Endothelial cell of coronary artery (primary cell): ENCODE measurements around the gene HOXA13. TPM values are rescaled to one million over a fixed set of nuclear protein-coding genes. Genes with fewer than 3 reads are reported as not detected.

Experiments used
- total RNA-seq: library from RNA; depleted of rRNA; stranded (reverse); fragments of >200 nt; gene quantifications from 2 replicates; pipeline ENCODE4 v1.2.3, GENCODE V29; 2014

Gene HOXA13
- total RNA-seq: not detected in 2 replicates

DNA sequence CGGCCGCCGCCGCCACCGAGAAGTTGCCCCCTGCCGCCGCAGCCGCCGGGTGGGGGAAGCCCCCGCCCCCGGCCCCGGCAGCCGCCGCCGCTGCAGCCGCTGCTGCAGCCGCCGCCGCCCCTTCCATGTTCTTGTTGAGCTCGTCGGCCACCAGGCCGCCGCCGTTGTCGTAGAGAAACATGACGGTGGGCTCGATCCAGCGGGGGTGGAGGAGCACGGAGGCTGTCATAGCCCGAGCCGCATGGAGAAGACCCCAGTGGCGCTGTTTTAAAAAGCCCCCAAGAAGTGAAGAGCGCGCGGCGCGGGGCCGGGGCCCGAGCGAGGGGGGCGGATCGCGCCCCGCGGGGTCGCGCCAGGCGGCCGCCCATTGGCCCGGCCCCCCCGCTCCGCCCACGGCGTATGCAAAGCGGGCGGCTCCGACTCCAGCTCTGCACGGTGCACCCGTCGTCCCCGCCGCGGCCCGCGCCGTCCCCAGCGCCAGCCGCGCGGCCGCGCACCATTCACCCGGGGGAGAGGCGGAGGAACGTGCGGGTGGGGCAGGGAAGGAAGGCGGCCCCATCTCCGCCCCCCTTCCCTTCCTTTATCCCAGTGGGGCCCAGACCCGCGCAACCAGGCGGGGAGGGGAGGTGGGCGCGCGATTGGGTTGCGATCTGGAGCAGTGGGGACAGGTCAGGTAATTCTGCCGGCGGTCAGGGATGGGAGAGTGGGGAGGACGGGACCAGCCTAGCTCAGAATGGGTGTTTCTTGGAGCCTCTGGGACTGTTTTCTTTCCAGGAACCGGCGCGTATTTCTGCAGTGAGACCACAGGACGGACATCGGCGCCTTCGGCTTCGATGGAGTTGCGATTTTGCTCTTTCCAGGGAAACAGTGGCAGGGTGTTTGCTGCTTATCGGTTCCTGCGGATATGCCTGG lies at the start of gene HOXA13:
HOXA13 (minus strand) TSS at position 243 of the 912 bp plus-strand sequence; CDS start at position 229, 14 bp downstream.

DNA sequence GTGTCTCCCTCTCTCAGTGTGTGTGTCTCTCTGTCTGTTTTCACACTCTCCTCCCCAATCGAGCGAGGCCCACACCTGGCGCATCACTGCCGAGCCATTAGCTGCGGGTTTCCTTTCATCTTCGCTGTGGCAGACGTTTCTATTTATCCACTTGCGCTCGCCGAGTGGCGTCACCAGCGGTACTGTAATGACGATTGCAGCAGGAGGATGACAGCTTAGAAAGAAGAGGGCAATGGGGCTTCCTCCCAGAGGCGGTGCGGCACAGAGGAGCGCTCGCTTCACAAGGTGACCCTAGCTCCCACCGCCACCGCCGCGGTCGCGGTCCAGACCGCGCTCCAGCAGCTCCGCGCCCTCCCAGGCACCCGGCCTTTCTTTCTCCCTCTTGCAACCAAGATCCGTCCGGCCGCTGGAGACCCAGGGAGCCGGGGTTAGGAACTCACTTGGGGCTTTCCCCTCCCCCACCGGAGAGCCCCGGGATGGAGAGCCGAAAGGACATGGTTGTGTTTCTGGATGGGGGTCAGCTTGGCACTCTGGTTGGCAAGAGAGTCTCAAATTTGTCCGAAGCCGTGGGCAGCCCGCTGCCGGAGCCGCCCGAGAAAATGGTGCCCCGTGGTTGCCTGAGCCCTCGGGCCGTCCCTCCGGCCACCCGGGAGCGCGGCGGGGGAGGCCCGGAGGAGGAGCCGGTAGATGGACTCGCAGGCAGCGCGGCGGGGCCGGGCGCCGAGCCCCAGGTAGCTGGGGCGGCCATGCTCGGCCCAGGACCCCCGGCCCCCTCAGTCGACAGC lies 42.9 kb upstream of the HOXA13 start, which contains the start of gene EVX1:
EVX1 (plus strand) TSS at position 248 of the 785 bp plus-strand sequence; CDS start at position 477, 229 bp downstream.

DNA sequence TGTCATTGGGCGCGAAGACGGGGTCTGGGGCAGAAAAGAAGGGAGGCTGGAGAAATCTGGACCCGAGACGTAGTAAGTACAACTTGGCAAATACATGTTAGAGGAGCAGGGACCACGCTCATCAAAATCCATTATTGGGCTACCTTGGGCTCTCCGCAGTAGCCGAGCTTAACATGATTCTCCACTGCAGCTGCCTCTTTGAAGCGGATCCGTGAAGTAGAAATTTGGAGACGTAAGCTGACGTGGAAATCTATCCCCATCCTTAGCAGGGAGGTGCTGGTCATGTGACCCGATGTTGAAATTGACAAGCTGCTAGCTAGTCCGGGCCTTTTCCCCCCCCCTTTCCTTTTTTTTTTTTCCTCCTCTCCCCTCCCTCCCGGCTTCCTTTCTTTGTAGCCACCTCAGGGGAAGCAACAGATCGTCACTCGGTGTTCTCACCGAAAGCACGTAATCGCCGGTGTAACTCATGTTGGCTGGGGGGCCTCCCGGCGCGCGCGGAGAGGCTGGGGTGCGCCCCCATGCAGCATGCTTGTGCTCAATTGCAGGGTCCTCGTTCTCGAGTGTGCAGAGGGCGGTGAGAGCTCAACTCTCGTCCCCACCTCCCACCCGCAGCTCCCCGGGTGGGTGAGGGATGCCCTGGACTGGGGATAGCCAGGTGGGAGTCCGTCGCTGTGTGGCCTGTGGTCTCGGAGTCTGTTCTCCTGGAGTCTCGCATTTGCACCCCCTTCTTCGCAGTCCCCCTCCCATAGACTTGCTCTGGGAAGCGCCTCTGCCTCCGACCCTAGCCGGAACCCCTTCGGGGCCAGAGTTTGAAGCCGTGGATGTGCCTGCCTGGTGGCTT lies 14.7 kb downstream of the HOXA13 start, which contains the start of gene HOXA11:
HOXA11 (minus strand) TSS at position 220 of the 841 bp plus-strand sequence; CDS start at position 132, 88 bp downstream.

DNA sequence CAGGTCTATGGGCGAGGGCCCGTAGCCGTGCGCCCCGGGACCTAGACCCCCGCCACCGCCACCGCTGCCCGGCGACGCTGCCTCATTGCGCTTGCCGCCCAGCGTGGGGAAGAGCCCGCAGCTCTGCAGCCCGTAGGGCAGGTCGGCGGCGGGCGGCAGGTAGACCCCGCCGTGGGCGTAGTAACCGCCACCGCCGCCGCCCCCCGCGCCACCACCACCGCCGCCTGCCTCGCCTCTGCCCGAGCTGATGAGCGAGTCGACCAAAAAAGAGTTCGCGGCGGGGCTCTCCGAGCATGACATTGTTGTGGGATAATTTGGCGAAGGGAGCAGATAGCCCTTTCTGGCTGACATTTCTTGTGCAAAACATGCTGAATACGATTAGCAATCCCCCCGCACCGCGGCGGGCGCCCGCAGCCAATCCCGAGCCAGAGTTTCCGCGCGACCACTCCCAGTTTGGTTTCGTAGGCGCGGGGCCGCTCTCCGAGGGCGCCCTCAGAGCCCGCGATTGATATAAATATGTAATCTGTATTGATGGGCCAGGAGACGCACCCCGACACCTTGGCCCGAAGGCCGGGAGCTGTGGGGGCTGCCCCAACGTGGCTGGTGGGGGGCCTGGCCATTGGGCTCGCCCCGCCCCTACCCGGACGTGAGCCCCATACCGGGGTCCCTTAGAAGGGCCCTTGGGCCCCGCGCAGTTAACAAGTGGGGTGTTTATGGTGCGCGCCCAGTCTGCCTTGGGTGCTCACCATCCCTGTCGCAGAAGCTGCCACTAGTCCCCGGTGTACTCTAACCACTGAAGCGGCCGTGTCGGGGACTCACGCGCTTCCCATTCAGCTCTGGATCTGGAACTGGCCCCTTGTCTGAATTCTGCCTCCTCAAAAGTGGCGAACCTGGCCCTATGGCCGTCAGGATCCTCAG lies 25.7 kb downstream of the HOXA13 start, which contains the start of gene HOXA10:
HOXA10 (minus strand) TSS at position 365 of the 918 bp plus-strand sequence; CDS start at position 351, 14 bp downstream.

DNA sequence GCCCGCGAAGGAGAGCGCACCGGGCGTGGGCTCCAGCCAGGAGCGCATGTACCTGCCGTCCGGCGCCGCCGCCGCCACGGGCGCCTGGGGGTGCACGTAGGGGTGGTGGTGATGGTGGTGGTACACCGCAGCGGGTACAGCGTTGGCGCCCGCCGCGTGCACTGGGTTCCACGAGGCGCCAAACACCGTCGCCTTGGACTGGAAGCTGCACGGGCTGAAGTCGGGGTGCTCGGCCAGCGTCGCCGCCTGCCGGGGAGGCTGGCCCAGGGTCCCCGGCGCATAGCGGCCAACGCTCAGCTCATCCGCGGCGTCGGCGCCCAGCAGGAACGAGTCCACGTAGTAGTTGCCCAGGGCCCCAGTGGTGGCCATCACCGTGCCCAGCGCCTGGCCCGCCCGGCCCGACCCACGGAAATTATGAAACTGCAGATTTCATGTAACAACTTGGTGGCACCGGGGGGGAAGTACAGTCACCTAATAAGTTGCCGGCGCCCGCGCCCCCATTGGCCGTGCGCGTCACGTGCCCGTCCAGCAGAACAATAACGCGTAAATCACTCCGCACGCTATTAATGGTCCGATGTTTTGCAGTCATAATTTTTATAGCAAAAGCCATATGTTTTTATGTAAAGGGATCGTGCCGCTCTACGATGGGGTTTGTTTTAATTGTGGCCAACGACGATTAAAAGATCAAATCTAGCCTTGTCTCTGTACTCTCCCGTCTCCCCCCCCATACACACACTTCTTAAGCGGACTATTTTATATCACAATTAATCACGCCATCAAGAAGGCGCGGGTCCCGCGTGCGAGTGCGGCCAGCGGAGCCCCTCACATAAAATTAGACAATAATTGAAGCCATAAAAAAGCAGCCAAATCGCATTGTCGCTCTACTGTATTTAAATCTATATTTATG lies 34.5 kb downstream of the HOXA13 start, which contains the start of gene HOXA9:
HOXA9 (minus strand) TSS at position 449 of the 907 bp plus-strand sequence; CDS start at position 369, 80 bp downstream.

DNA sequence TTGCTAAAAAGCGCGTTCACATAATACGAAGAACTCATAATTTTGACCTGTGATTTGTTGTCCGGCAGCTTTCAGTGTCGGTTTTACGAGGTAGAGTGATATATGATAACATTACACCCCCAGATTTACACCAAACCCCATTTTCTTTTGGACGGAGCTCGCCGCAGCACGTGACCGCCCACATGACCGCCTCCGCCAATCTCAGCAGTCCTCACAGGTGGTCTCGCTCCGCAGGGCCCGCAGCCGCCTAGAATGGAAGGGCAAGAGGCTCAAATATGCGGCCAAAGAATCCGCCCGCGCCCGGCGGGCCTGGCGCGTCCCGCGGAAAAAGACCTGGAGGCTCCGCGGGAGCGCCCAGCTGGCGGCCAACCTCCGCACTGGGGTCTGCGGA lies 43.4 kb downstream of the HOXA13 start, which contains the start of gene HOXA7:
HOXA7 (minus strand) TSS at position 168 of the 391 bp plus-strand sequence; CDS start at position 38, 130 bp downstream.

DNA sequence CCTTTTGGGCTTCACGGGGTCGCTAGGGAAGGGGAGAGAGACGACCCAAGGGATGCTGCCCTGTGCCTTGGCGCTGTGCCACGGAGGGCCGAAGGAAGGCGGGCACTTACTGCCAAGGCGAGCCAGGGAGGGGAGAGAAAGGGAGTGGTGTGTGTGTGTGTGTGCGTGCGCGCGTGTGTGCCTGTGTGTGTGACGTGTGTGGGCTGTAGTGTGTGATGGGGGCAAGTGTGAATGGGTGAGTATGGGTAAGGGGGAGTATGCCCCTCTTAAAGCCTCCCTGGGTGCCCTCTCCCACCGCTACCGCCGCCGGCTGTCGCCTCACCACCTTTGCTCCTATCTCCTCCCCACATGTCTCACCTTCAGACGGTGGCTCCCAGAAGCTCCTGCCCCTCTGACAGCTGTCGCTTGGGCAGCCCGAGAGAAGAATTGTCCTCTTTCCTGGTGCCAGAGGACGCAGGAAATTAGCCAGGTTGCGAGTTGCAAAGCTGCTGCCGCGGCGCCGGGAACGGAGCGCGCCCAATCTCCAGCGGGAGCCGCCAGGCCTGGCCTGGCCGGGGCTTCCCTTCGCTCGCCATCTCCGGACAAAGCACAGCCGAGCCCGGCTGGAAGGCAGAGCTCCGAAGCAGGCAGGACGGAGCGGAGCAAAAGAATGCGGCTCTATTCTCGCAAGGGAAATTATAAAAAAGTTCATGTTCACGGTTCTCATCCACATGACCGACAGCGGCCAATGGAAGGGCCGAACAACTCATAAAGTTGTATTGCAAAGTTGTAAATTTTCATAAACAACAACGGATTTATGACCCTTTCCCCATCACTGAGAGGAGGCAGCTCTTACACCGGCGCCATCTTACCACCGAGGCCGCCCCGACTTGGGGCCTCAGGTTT lies 47.7 kb downstream of the HOXA13 start, which contains the start of gene HOXA3:
HOXA3 (minus strand) TSS at position 653 of the 885 bp plus-strand sequence. CDS start 41,943 bp downstream, outside the sequence.

DNA sequence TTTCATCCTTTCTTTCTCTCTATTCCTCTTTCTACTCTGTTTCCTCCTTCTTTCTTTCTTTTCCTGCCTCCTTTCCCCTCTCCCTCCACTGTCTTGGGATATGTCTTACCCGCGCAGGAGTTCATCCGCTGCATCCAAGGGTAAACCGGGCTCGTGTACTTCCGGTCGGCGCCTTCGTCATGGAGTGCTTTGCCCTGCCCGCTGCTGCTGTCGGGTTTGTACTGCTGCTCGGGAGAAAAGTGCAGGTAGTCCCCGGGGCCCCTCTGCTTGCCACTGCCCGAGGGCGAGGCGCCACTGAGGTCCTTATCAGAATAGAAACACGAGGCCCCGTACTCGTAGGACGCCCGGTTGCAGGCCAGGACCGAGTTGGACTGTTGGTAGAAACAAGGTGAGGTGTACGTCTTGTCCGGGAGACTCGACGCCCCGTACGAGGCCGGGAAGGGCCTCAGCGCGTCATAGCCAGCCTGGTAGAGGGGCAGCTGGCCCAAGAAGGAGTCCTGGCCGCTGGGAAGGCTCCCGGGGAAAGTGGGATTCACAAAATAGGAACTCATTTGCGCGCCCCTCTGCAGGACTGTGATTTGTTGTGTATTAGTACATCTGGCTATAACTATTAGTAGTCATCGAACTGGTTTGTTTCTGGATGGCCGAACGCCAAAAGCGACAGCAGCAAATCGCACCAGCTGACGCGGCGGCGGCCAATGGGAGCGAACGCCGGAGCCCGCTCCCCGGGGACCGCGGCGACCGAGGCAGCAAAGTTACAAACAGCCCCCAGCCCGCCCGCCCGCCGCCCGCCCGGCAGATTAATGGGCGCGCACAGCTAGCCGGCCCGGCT lies 52.5 kb downstream of the HOXA13 start, which contains the start of gene HOXA6:
HOXA6 (minus strand) TSS at position 576 of the 832 bp plus-strand sequence; CDS start at position 551, 25 bp downstream.

Other genes starting within 250 kb of the HOXA13 start
- 0.38 and 0.54 TPM in 2 replicates for gene HOXA1, start 104.1 kb downstream of the HOXA13 start, total RNA-seq
- 0.63 and 0.85 TPM in 2 replicates for gene HOXA2, start 97.4 kb downstream of the HOXA13 start, total RNA-seq
- 0.18 and 0.85 TPM in 2 replicates for gene HOXA4, start 69.3 kb downstream of the HOXA13 start, total RNA-seq
- gene HOXA5, start 56.4 kb downstream of the HOXA13 start, total RNA-seq: 5.9 and 7.9 TPM in 2 replicates
- gene HOXA6, start 52.3 kb downstream of the HOXA13 start, total RNA-seq: 0.36 and 1.3 TPM in 2 replicates
- 0.63 and 0.75 TPM in 2 replicates for gene HOXA3, start 47.5 kb downstream of the HOXA13 start, total RNA-seq
- 0.45 and 1.0 TPM in 2 replicates for gene HOXA7, start 43.4 kb downstream of the HOXA13 start, total RNA-seq
- gene HOXA9, start 34.6 kb downstream of the HOXA13 start, total RNA-seq: 0.81 and 2.1 TPM in 2 replicates
- gene HOXA10, start 25.8 kb downstream of the HOXA13 start, total RNA-seq: 0.36 and 1.6 TPM in 2 replicates
- 0.09 and 0.47 TPM in 2 replicates for gene HOXA11, start 14.9 kb downstream of the HOXA13 start, total RNA-seq
- gene EVX1, start 42.7 kb upstream of the HOXA13 start, total RNA-seq: not detected in 2 replicates